Ovary (tissue), 3 donors: ENCODE measurements around the gene FSD1L.

ENCODE experiments used
- EP300 ChIP-seq: sonication (generic); formaldehyde crosslinking; IDR thresholded peaks from one replicate; pipeline ENCODE4 v1.6.1; 2017; ENCODE audit warnings: antibody characterized with exemption
- TF ChIP-seq, protein P1 (sequence below), 3 donors: fragments of 450-650 bp in 2 of 3; fragments of 200-600 bp in 1 of 3; IDR thresholded peaks; one replicate each; pipeline versions ENCODE4 v1.5.1 to v1.8.0; 2016 to 2022; ENCODE audit warnings: antibody characterized with exemption in 3 of 3, mild to moderate bottlenecking in 1 of 3
- donor health status: DM: no; HTN: no; CAD: no.

DNA sequence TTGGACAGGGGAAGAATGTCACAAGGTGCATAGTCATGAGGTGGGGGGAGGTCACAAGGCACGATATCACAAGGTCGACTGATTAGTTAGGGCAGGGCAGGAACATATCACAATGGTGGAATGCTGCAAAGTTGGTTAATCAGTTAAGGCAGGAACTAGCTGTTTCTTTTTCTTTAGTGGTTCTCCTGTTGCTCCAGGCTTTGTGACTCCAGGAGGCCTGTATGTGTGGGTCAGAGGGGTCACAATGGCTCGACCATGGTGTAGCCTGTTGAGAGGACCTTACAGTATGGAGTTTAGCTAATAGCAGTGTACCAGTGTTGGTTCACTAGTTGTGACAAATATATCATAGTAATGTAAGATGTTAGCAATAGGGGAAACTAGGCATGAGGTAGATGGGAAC, 12.4 kb upstream of the FSD1L start:
- TF ChIP-seq, protein P1, sequence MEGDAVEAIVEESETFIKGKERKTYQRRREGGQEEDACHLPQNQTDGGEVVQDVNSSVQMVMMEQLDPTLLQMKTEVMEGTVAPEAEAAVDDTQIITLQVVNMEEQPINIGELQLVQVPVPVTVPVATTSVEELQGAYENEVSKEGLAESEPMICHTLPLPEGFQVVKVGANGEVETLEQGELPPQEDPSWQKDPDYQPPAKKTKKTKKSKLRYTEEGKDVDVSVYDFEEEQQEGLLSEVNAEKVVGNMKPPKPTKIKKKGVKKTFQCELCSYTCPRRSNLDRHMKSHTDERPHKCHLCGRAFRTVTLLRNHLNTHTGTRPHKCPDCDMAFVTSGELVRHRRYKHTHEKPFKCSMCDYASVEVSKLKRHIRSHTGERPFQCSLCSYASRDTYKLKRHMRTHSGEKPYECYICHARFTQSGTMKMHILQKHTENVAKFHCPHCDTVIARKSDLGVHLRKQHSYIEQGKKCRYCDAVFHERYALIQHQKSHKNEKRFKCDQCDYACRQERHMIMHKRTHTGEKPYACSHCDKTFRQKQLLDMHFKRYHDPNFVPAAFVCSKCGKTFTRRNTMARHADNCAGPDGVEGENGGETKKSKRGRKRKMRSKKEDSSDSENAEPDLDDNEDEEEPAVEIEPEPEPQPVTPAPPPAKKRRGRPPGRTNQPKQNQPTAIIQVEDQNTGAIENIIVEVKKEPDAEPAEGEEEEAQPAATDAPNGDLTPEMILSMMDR (IDR thresholded peaks at IDR 0.05) = no peak
- no peak for TF ChIP-seq EP300
